ENCODE measurements around the gene ERP27.

Gene ERP27

GRCh38 chr12:14938301-14938700 lies at the start of gene ERP27:
Gene ERP27 (minus strand): TSS chr12:14938537. CDS start chr12:14938508, 29 bp downstream.
- no peak for DNase-seq

DNA sequence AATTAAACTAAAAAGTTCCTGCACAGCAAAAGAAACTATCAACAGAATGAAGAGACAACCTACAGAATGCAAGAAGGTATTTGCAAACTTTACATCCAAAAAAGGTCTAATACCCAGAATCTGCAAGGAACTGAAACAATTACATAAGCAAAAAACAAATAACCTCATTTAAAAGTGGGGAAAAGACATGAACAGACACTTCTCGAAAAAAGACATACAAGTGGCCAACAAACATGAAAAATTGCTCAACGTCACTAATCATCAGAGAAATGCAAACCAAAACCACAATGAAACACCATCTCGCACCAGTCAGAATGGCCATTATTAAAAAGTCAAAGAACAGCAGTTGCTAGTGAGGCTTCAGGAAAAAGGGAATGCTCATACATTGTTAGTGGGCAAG lies 49.7 kb upstream of the ERP27 start:
- no peak for DNase-seq

DNA sequence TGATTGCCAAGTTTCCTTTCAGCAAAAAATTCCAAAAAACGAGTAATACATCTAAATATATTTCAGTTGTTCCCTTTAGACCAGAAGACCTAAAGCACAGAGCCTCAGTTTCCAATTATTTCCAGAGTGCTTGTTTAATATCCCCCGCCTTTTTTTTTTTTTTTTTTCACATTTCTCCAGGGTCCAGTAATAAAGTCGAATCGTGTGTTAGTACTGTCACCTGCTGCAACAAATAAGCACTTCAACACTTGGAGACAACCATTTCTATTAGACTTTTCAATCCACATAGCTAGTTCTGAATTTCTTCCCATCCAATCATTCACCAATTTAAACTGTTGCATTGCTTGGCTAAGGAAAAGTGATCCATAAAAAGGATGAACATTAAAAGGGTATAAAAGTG lies 48.1 kb upstream of the ERP27 start:
- no peak for DNase-seq

GRCh38 chr12:14984766-14985285 lies 46.5 kb upstream of the ERP27 start:
- no peak for DNase-seq

GRCh38 chr12:14984036-14984435 lies 45.7 kb upstream of the ERP27 start:
- no peak for DNase-seq

GRCh38 chr12:14982991-14983390 lies 44.7 kb upstream of the ERP27 start:
- DNase-seq: no peak

- no peak for DNase-seq
Observed at GRCh38 chr12:14982562-14982961, 44.2 kb upstream of the ERP27 start.

DNA sequence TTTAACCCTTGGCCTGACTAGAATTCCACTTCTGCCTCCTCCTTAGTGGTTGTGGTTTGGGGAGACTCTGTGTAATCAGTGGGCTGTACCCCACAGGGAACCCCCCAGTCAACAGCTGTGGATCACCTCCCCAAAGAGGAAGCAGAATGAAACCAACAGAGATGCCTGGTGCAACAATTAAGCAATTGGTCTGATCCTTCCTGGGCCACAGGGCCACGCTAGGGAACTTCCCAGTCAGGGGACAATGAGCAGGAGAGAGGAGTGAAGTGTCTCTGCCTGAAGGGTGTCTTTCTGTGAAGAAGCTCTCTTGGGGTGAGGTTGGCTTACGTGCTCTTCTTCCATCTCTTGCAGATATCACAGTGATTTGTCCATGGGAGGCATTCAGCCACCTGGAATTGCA lies 42.7 kb upstream of the ERP27 start:
- no peak for DNase-seq

DNA sequence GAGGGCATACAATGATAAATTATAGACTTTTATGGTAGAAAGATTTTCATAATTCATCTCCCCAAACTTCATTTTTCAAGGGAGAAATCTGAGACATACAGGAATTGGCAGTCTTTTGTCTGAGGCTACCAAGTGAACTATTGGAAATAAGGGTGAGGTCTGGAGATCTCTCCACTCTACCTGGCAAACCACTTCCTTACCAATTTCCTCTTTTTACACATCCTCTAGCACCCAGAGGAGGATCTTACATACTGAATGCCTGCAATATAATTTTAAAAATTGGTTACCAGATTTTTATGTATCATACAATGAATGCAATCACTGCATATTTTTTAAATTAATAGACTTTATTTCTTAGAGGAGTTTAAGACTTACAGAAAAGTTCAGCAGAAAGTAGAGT lies 41.1 kb upstream of the ERP27 start:
- no peak for DNase-seq

GRCh38 chr12:14976658-14977057 lies 38.3 kb upstream of the ERP27 start:
- DNase-seq: no peak

DNA sequence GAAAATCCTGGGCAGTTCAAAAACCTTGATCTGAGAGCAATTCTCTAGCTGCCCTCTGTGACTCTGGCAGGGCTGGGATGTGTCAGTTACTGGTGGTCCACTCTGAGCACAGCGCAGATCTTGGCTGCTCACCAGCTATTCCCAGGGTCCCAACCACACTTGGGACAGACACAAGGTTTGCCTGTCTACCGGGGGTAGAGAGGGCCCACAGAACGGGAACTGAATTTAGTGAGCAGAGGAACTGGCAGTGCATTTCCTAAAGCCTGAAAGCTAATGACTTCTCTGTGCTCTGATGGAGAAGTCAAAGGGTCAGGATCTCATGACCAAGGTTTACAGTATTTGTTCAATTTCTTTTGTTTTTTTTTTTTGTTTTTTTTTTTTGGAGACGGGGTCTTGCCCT lies 37.1 kb upstream of the ERP27 start:
- DNase-seq: no peak

DNA sequence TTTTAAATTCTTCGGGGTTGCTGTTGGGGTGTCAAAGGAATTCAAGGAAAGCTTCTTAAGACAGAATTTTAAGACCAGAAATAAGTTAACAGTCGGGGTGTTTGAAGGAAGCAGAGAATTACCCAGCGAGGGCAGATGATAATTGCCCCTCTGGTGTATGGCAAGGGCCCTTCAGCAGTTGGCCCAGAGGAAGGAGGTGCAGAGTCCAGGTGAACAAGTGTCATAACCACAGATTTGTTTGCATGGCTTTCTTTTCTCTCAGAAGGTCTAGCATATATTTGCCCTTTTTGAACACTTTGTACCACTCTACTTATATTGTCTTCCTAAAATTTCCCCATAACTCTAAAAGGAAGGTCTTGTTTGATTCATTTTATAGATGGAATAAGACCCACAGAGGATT lies 36.3 kb upstream of the ERP27 start:
- no peak for DNase-seq

DNA sequence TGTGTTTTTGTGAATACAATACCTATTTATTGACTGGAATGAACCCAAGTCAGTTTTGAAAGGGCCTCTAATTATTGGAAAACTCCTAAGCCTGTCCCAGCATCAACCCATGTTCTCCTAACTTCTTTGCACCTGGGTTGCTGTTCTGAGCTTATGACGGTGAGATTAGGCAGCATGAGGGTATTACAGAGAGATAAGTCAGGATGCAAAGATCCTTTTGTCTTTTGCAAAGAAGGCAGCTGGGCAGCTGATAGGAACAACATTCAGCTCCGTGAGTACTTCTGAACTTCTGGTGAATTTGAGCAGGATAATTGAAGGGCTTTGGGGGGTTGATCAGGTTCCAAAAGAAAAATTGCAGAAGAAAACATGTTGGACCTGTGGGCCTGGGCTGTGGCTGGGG lies 34.5 kb upstream of the ERP27 start, which contains the start of gene PDE6H:
PDE6H (plus strand) TSS at position 227 of the 400 bp plus-strand sequence. CDS start 4,971 bp downstream, outside the sequence.
- no peak for DNase-seq

DNA sequence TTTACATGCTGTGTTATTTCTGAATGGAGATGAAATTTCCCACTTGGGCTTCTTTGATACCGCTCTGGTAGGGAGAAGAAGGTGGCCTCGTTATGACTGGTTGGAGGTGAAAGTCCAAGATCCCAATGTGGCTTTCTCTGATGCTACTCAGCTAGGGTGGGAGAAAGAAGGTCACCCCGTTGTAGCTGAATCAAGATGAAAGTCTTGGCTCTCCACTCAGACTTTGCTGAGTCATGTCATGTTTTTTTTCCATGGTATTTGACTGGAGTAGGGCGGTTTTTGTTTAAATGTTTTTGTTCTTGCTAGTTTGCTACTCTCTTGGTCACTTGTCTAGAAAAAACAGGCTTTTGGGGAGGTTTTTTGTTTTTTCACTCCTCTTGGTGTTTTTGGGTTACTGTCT lies 32.1 kb upstream of the ERP27 start:
- no peak for DNase-seq

DNA sequence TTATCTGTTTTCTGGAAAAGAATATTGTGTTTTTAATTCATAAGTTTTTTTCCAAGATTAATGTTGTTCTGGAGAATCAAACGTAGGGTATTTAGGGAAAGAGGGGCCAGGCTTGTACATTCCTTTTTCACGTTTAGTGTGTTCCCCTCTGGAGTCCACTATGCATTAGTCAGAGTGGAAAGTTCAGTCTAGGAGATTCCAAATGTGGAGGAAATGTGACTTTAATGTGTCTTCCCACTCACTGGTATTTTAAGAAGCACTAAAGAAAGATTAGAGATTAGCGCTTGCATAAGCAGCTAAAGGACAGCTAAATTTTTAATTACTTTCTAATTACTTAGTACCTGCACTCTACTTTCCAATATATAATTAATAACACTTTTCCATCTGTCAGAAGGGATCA lies 30.1 kb upstream of the ERP27 start:
- no peak for DNase-seq

DNA sequence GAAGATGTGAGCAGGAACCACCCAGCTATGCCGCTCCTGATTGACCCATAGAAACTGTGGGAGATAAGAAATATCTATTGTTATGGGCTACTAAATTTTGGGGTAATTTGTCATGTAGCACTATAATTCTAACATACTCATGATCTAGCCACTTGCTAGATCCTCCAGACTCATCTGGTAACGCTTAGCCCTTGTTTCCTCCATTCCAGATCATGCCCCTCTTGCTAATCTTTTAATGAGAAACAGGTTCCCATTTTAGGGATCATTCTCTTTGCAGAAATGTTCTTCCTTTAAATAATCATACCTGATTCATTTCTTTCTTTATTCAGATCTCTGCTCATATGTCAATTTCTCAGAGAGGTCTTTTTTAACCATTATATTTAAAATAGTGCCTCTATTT lies 26.9 kb upstream of the ERP27 start:
- no peak for DNase-seq

DNA sequence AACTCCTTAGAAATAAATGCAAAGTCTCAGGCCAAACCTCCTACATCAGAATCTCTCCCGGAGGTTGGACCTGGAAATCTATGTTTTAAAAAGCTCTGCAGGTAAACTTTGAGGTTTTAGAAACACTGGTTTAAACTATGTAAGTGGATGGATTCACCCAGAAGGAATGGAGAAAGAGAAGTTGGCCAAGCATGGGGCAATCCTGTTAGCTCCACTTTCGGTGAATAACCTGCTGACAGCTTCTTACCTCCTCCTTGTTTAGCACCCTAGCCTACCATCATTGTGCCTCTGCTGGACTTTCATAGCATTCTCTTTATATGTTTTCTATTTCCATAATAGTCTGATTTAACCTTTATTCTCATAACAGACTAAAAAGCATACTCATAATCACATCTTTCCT lies 26.1 kb upstream of the ERP27 start:
- no peak for DNase-seq

- DNase-seq: no peak
Observed at GRCh38 chr12:14963520-14963919, 25.2 kb upstream of the ERP27 start.

DNA sequence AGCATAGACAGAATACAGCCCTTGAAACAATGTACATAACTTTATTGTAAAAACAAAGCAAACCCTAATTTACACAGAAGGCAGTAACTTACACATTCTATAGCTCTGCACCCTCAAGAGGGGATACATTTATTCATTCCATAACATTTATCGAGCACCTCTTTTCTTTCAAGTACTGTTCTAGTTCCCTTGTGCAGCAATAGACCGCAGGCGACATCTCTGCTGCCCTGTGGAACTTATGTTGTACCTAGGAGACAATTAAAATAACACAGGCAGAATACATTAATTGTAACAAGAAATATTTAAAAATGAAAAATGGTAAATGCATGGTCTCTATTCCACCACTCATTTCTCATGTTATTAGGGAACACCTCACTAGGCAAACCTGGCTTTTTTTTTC lies 24.5 kb upstream of the ERP27 start:
- DNase-seq: no peak

DNA sequence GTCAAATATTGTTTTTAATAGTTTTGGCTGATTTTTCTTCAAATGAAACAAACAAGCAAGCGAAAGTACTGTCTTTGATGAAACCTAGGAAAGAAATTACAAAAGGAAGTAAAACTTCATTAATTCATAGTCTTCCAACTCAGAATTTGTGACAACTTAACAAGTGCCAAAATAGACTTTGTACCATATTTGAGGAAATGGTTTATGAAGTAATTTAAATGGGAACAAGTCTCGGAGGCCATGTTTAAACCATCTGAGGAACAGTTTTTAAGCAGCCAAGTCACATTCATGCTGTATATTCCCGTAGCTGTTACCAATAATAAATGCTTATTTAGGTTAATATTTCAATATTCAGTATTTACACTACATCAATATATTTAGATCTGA lies 23.8 kb upstream of the ERP27 start:
- DNase-seq: no peak

DNA sequence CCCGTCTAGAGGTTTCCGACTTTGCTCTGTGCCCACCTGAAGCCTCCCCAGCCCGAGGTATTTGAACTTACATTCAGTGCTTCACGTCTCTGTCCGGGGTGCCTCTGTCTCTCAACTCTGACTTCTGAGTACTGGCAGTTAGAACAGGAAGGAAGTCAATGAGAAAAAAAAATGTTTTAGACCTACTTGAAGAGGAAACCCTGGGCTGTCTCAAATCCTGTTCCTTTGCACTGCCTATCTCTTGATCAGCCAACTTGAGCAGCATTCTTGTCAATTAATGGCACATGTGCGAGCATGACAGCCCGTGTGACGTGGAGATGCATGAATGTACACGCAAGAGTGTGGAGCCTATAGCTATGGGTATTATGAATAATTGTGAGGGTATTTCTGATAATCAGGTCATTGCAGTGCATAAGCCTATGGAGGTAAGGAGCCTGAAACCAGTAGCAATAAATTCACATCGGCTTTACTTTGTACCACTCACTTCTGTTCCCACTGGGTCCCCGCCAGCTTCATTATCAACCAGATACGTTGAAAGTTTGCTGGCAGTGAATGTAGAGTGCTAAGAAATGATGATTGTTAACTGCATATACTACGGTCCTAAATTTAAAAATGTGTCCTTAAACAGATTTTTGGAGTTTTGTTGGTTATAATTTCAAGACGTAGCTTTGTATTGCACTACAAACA lies 23.3 kb upstream of the ERP27 start, which contains the start of gene ARHGDIB:
ARHGDIB (minus strand) TSS at position 136 of the 687 bp plus-strand sequence. CDS start 10,889 bp downstream, outside the sequence.
- DNase-seq: no peak

- DNase-seq: no peak
Observed at GRCh38 chr12:14960548-14961465, 22.5 kb upstream of the ERP27 start.

DNA sequence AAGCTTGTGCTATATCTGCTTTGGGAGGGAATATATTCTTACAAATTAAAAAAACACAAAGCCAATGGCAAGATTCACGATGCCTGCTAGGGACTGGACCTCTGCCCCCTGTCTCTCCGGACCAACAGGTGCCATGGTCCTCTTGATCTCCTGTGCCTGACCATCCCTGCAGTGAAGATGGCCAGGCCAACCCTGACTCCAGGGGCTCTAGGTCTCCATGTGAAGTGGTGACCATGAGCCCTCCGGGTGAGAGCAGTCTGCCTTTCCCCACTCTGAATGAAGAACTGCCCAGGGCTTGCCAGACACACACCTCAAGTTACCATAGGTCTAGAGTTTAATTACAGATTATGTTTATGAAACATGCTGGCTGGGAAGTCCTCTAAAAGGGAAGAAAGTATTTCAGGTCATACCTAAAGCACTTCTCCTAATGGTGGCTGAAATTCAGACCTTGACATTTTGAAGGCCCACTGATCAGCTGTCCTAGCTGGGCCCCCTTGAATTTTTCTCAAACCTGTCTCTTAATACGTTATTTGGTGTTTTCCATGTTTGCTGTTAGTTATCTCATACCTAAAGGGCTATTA lies 21.7 kb upstream of the ERP27 start:
- DNase-seq: no peak

GRCh38 chr12:14959463-14959862 lies 21.1 kb upstream of the ERP27 start:
- DNase-seq: no peak
